H9 (cell line): ENCODE data around the gene ORAI3. TPM values are rescaled to one million over a fixed set of nuclear protein-coding genes. Genes with fewer than 3 reads are reported as not detected.

ENCODE experiments used
- DNase-seq: peaks from one replicate; pipeline ENCODE4 v3.0.0-alpha.2; 2017
- H2AFZ ChIP-seq: one replicate; pipeline ENCODE4 v1.6.1; 2013; ENCODE audit warnings: mild to moderate bottlenecking, low read length, control low read depth, moderate library complexity
- H2AK5ac ChIP-seq: 2 replicates; pipeline ENCODE4 v1.6.1; 2013; ENCODE audit warnings: low read length, control low read depth, mixed read lengths; ENCODE audit not compliant: insufficient read length
- H2BK120ac ChIP-seq: one replicate; pipeline ENCODE4 v1.6.1; 2013; ENCODE audit warnings: low read depth, mild to moderate bottlenecking, low read length, control low read depth, inconsistent platforms; ENCODE audit not compliant: poor library complexity, severe bottlenecking
- H2BK12ac ChIP-seq: 2 replicates; pipeline ENCODE4 v1.6.1; 2013; ENCODE audit warnings: low read length, control low read depth, mixed read lengths, low read depth; ENCODE audit not compliant: insufficient read length
- H2BK15ac ChIP-seq: 2 replicates; pipeline ENCODE4 v1.6.1; 2013; ENCODE audit warnings: low read depth, low read length, control low read depth
- H2BK20ac ChIP-seq: one replicate; pipeline ENCODE4 v1.6.1; 2013; ENCODE audit warnings: low read depth, mild to moderate bottlenecking, low read length, control low read depth, inconsistent platforms; ENCODE audit not compliant: poor library complexity, severe bottlenecking
- H2BK5ac ChIP-seq: 2 replicates; pipeline ENCODE4 v1.6.1; 2013; ENCODE audit warnings: low read length, control low read depth, mixed read lengths; ENCODE audit not compliant: insufficient read length
- H3K14ac ChIP-seq: 2 replicates; pipeline ENCODE4 v1.6.1; 2013; ENCODE audit warnings: low read length, control low read depth; ENCODE audit not compliant: insufficient read depth
- H3K18ac ChIP-seq: 2 replicates; pipeline ENCODE4 v1.6.1; 2013; ENCODE audit warnings: low read depth, mild to moderate bottlenecking, mixed read lengths, low read length, control low read depth; ENCODE audit not compliant: insufficient read length
- H3K23ac ChIP-seq: 2 replicates; pipeline ENCODE4 v1.6.1; 2013; ENCODE audit warnings: low read length, control low read depth, mixed read lengths, low read depth; ENCODE audit not compliant: insufficient read length
- H3K23me2 ChIP-seq: 2 replicates; pipeline ENCODE4 v1.6.1; 2013; ENCODE audit warnings: low read depth, mild to moderate bottlenecking, mixed read lengths, low read length, control low read depth; ENCODE audit not compliant: insufficient read length, poor library complexity, severe bottlenecking
- H3K27ac ChIP-seq: 2 replicates; pipeline ENCODE4 v1.5.1; 2013; ENCODE audit warnings: low read length, control low read depth, mixed read lengths, low read depth; ENCODE audit not compliant: insufficient read length
- H3K27me3 ChIP-seq: 2 replicates; pipeline ENCODE4 v1.6.1; 2013; ENCODE audit warnings: low read length, control low read depth, inconsistent platforms; ENCODE audit not compliant: insufficient read depth
- H3K4ac ChIP-seq: 2 replicates; pipeline ENCODE4 v1.6.1; 2013; ENCODE audit warnings: low read depth, mild to moderate bottlenecking, control low read depth, inconsistent platforms, low read length, moderate library complexity
- H3K4me1 ChIP-seq: 2 replicates; pipeline ENCODE4 v1.6.1; 2013; ENCODE audit warnings: low read length, control low read depth, inconsistent platforms; ENCODE audit not compliant: insufficient read depth
- H3K4me2 ChIP-seq: 2 replicates; pipeline ENCODE4 v1.6.1; 2013; ENCODE audit warnings: low read length, control low read depth, mixed read lengths; ENCODE audit not compliant: insufficient read length, insufficient read depth
- H3K56ac ChIP-seq: 2 replicates; pipeline ENCODE4 v1.6.1; 2013; ENCODE audit warnings: low read depth, mild to moderate bottlenecking, mixed read lengths, low read length, control low read depth; ENCODE audit not compliant: insufficient read length
- H3K79me1 ChIP-seq: 2 replicates; pipeline ENCODE4 v1.6.1; 2013; ENCODE audit warnings: low read depth, mild to moderate bottlenecking, moderate library complexity, low read length, control low read depth, inconsistent platforms; ENCODE audit not compliant: insufficient read depth, poor library complexity, severe bottlenecking
- H3K79me2 ChIP-seq: 2 replicates; pipeline ENCODE4 v1.6.1; 2013; ENCODE audit warnings: low read length, control low read depth, inconsistent platforms; ENCODE audit not compliant: insufficient read depth
- H3K9ac ChIP-seq: 2 replicates; pipeline ENCODE4 v1.6.1; 2013; ENCODE audit warnings: low read length, control low read depth, mixed read lengths; ENCODE audit not compliant: insufficient read length; ENCODE audit errors: extremely low read depth
- H3K9me3 ChIP-seq: one replicate; pipeline ENCODE4 v1.6.1; 2013; ENCODE audit warnings: low read depth, low read length, inconsistent platforms; ENCODE audit not compliant: control insufficient read depth
- H3T11ph ChIP-seq: one replicate; pipeline ENCODE4 v1.6.1; 2013; ENCODE audit warnings: mild to moderate bottlenecking, low read length, control low read depth, inconsistent platforms
- H4K20me1 ChIP-seq: one replicate; pipeline ENCODE4 v1.6.1; 2013; ENCODE audit not compliant: control insufficient read depth, insufficient read length, insufficient read depth
- H4K5ac ChIP-seq: 2 replicates; pipeline ENCODE4 v1.6.1; 2013; ENCODE audit warnings: low read depth, mild to moderate bottlenecking, mixed read lengths, low read length, control low read depth; ENCODE audit not compliant: insufficient read length
- H4K8ac ChIP-seq: replicated peaks from 2 replicates; pipeline ENCODE4 v1.6.1; 2013; ENCODE audit warnings: low read length, control low read depth, mixed read lengths, low read depth; ENCODE audit not compliant: insufficient read length
- H4K91ac ChIP-seq: 2 replicates; pipeline ENCODE4 v1.6.1; 2013; ENCODE audit warnings: low read depth, mild to moderate bottlenecking, moderate library complexity, mixed read lengths, low read length, control low read depth; ENCODE audit not compliant: insufficient read length
- H3K27ac Mint-ChIP-seq, 3 experiments: 2 replicates in 2 of 3; 3 replicates in 1 of 3; pipeline ENCODE4 v1.8.0; 2020 to 2021; ENCODE audit warnings: mixed read lengths in 3 of 3, mild to moderate bottlenecking in 1 of 3, moderate library complexity in 1 of 3
- H3K27me3 Mint-ChIP-seq: 2 replicates; pipeline ENCODE4 v1.8.0; 2021; ENCODE audit warnings: low read depth, mild to moderate bottlenecking, moderate library complexity, mixed read lengths
- H3K36me3 Mint-ChIP-seq, 3 experiments: 2 replicates in 2 of 3; 3 replicates in 1 of 3; pipeline ENCODE4 v1.8.0; 2020 to 2021; ENCODE audit warnings: low read depth in 3 of 3, mixed read lengths in 3 of 3; ENCODE audit not compliant: insufficient read depth in 1 of 3
- H3K4me1 Mint-ChIP-seq, 2 experiments: 2 replicates each; pipeline ENCODE4 v1.8.0; 2020; ENCODE audit warnings: mixed read lengths in 2 of 2
- H3K4me3 Mint-ChIP-seq, 2 experiments: 2 replicates in 1 of 2; 3 replicates in 1 of 2; pipeline ENCODE4 v1.8.0; 2020 to 2021; ENCODE audit warnings: mild to moderate bottlenecking in 2 of 2, mixed read lengths in 2 of 2, moderate library complexity in 1 of 2
- H3K9me3 Mint-ChIP-seq, 2 experiments: 2 replicates in 1 of 2; 3 replicates in 1 of 2; pipeline ENCODE4 v1.8.0; 2020; ENCODE audit warnings: mild to moderate bottlenecking in 2 of 2, mixed read lengths in 2 of 2, moderate library complexity in 1 of 2
- WGBS: extraction: QIAGEN DNeasy Blood & Tissue Kit; methylation state at CpG from one replicate; pipeline ENCODE4 v1.1.7; 2013; ENCODE audit warnings: missing lambda C conversion rate, low lambda C conversion rate, mixed read lengths; ENCODE audit not compliant: insufficient read length; ENCODE audit errors: extremely low coverage; 5-methylcytosine and 5-hydroxymethylcytosine counted together
- total RNA-seq: library from RNA; stranded (reverse); gene quantifications from 2 replicates; pipeline ENCODE4 v1.2.1, GENCODE V29; 2021
- TF ChIP-seq, protein P1 (sequence below): fragments of 200-600 bp; sonication (generic); conservative IDR thresholded peaks from 3 replicates; pipeline ENCODE4 v1.8.0; 2021; ENCODE audit warnings: antibody characterized with exemption, mild to moderate bottlenecking

ORAI3 gene
- total RNA-seq, 1 experiment from 2014 or later: 6.9 TPM

DNA sequence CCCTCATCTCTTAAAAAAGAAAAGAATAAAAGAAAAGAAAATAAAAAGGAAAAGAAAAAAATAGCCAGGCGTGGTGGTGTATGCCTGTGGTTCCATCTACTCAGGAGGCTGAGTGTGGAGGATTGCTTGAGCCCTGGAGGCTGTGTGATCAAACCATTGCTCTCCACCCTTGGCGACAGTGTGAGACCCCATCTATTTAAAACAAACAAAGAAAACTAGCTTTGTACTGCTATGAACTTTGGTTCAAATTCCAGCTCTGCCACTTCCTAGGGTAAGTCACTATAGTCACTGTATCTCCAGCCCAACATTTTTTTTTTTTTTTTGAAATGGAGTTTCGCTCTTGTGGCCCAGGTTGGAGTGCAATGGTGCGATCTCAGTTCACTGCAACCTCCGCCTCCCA is 48.3 kb upstream of the ORAI3 start:
- H3K27me3 ChIP-seq: no peaks in the 10 kb centered on the region
- peaks cover 19% of the 10 kb centered on the region for H3K27me3 Mint-ChIP-seq
- H2BK15ac ChIP-seq: no peak overlapping the region
- H2AFZ ChIP-seq: no peak overlapping the region
- peaks cover 18 to 21% of the 10 kb centered on the region in 2 experiments for H3K4me1 Mint-ChIP-seq
- no peak overlapping the region for H3K27ac ChIP-seq
- H3K18ac ChIP-seq: no peak overlapping the region
- TF ChIP-seq, protein P1, sequence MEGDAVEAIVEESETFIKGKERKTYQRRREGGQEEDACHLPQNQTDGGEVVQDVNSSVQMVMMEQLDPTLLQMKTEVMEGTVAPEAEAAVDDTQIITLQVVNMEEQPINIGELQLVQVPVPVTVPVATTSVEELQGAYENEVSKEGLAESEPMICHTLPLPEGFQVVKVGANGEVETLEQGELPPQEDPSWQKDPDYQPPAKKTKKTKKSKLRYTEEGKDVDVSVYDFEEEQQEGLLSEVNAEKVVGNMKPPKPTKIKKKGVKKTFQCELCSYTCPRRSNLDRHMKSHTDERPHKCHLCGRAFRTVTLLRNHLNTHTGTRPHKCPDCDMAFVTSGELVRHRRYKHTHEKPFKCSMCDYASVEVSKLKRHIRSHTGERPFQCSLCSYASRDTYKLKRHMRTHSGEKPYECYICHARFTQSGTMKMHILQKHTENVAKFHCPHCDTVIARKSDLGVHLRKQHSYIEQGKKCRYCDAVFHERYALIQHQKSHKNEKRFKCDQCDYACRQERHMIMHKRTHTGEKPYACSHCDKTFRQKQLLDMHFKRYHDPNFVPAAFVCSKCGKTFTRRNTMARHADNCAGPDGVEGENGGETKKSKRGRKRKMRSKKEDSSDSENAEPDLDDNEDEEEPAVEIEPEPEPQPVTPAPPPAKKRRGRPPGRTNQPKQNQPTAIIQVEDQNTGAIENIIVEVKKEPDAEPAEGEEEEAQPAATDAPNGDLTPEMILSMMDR: no peak
- H3K56ac ChIP-seq: no peak overlapping the region
- H3K14ac ChIP-seq: no peak overlapping the region
- H3K79me2 ChIP-seq: no peaks in the 10 kb centered on the region
- H4K5ac ChIP-seq: no peak overlapping the region
- H3K9ac ChIP-seq: no peak overlapping the region
- H3K4me3 Mint-ChIP-seq: no peak overlapping the region
- H3K4me1 ChIP-seq: peaks cover 2% of the 10 kb centered on the region; the same call in 1 of the 2 replicates
- no peak overlapping the region for H4K8ac ChIP-seq
- no peak overlapping the region for H3K4me2 ChIP-seq
- no CpG with 5 or more reads among the region's 5 CpGs for WGBS
- H2BK12ac ChIP-seq: no peak overlapping the region
- H3K79me1 ChIP-seq: no peaks in the 10 kb centered on the region
- H2BK5ac ChIP-seq: no peak overlapping the region
- H3K27ac Mint-ChIP-seq: no peak overlapping the region
- H3K23ac ChIP-seq: no peak overlapping the region
- no peak for DNase-seq
- H4K91ac ChIP-seq: no peak overlapping the region
- no peaks in the 10 kb centered on the region for H3K36me3 Mint-ChIP-seq
- H3K9me3 ChIP-seq: no peaks in the 10 kb centered on the region
- H2AK5ac ChIP-seq: no peak overlapping the region
- H3K9me3 Mint-ChIP-seq: peaks cover 0 to 1% of the 10 kb centered on the region in 2 experiments; a peak in 2 of 5 replicates
- no peak overlapping the region for H2BK20ac ChIP-seq
- no peak overlapping the region for H3K4ac ChIP-seq
- no peak overlapping the region for H3T11ph ChIP-seq
- H3K23me2 ChIP-seq: peaks cover 16% of the 10 kb centered on the region
- H4K20me1 ChIP-seq: peaks cover 2% of the 10 kb centered on the region
- no peak overlapping the region for H2BK120ac ChIP-seq
